GM19468 (cell line): ENCODE measurements around the gene PAAF1.

Experiments used
- ATAC-seq: cut with Tn5 transposase; IDR thresholded peaks from one replicate; pipeline ENCODE4 v1.9.1; 2021; ENCODE audit warnings: mild to moderate bottlenecking, moderate library complexity, moderate number of reproducible peaks; ENCODE audit not compliant: unreplicated experiment; ENCODE audit errors: extremely low read depth

The PAAF1 gene

DNA sequence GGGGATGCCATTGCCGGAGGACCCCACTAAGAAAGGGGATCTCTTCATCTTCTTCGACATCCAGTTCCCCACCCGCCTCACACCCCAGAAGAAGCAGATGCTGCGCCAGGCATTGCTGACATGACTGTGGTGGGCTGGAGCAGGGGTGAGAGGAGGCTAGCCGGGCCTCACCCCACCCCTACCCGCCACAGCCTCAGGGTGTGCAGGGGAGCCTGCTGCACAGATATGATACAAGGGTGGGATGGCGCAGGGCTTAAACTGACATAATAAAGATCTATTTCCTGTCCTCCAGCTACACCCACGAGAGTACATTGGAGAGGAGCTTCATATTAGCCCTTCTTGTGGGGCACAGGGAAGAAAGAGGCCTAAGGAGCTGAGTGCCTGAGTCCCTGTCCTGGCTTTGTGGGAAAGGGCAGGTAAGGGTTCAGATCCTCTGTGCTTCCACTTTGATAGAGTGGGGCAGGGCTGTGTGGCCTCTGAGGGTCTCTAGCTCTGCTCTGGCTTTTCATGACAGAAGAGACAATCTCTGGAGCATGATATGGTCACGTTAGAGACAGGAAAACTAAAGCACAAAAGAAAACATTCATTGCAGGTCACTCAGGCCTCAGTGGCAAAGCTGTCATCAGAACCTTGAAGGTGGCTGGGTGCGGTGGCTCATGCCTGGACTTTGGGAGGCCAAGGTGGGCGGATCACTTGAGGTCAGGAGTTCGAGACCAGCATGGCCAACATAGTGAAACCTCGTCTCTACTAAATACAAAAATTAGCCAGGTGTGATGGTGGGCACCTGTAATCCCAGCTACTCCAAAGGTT lies 93.4 kb downstream of the PAAF1 start:
- ATAC-seq = no peak

- no peak for ATAC-seq
Measured at GRCh38 chr11:73971175-73971719, 94.4 kb downstream of the PAAF1 start.

GRCh38 chr11:73972187-73972586 lies 95.4 kb downstream of the PAAF1 start:
- no peak for ATAC-seq

DNA sequence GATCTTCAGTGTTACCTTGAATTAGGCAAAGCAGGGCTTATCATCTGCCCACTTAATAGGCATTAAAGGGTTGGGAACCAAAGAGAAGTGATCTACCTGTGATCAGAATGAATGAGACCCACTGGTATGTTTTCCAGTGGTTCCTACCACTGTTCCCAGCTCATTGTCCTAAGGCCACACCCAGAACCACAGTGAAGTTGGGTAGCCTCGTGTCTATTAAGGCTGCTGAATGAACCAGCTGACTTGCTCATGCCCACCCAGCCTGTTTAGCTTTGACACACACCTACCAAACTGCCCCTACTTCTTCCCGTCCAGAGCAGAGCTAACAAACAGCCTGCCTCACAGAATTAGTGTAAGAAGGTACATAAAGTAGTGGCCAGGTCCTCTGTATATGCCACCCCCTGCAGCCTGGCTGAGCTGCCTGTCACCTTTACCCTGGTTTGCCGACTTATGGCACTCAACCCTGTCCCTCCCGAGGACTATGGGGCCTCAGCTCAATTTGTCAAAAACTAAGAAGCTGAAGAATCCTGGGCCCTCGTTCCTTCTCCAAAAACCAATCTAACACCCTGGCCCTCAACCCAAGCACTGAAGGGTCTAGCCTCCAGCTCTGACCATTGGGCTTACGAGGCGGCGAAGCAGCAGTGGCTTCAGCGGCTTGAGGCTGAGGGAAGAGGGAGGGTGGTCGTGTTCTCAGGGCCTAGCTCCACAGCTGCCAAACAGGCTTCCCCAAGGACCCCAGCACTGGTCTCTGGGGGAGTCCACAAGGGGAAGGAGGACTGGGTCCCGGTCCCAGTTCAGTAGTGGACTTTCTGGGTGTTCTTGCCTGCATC lies 96.0 kb downstream of the PAAF1 start:
- ATAC-seq = no peak

DNA sequence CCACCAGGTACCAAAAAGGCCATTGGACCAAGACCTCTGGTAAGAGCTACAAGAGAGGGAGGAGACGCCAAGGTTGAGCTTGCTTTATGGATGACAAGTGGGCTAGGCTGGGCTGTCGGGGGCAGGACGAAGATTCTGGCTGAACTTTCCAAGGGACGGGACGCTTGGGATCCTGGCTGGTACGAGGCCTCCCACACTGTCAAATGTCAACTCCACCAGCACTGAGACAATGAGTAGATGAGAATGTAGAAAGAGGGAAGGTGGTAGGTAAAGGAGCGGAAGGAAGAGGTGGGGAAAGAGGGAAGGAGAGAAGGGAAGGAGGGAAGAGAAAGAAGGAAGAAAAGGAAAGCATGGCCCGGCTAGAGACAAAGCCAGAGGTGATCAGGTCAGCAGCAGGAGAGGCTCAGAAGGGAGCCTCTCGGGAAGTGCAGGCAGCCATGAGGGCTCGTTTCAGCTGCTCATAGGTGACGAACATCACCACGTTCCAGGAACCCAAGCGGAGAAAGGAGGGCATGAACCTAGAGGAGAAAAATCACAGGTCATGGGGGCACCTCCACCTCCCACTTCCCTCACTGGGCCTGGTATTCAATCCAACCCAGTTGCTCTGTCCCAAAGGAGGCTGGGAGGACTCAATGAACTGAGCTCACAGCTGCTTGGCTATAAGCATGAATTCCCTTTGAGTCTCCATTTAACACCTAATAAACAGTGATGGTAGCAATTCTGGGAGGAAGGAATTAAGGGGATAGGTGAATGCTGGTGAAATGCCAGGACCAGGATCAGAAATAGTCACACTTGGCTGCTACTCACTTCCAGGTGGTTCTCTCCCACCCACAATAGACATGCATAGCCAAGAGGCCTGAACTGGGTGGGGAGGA lies 98.0 kb downstream of the PAAF1 start:
- ATAC-seq = no peak

DNA sequence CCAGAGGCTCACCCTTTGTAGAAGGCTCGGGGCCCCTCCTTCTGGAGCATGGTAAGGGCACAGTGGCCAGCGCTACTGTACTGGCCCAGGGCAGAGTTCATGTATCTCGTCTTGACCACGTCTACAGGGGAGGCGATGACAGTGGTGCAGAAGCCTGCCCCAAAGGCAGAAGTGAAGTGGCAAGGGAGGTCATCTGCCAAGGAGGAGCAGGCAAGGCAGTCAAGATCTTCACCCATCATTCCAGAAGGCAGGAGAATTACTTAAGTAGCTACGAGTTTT lies 98.6 kb downstream of the PAAF1 start:
- no peak for ATAC-seq

DNA sequence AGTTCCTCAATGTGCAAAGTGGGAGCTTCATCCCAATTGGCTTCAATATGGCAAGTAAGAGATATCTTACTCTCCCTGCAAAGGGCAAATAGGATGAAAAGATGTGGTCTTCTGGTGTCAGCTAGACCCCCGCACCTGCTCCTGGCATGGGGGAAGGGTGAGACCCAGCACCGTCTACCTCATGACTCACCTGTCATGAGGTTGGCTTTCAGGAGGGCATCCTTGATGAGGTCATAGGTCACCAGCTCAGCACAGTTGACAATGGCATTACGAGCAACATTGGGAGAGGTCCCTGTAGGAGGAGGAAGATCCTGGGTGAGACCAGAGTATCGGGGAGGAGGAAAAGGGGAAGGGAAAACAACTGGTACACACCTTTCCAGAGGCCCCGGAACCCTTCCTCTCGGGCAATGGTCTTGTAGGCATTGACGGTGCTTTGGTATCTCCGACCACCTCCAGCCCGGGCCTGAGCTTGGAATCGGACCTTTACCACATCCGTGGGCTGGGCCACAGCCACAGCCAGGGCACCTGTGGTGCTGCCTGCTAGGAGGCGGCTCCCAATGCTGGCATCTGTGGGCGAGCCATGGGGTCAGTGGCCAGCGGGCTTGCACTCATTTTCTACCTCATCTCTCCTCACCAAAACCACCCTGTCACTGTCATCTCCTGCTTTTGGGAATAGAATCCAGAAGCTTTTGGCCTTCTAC lies 99.8 kb downstream of the PAAF1 start:
- no peak for ATAC-seq

GRCh38 chr11:73977856-73978519 lies 101.2 kb downstream of the PAAF1 start:
- ATAC-seq = no peak

- ATAC-seq = no peak
Measured at GRCh38 chr11:73978576-73979086, 101.8 kb downstream of the PAAF1 start.

- ATAC-seq = peak; percentile 22
Measured at GRCh38 chr11:73980001-73980961, 103.5 kb downstream of the PAAF1 start.
